ENCODE data around the gene KLHL21.
A peak's percentile ranks its signal among the peaks of the same experiment; 100 is the strongest.

Gene KLHL21

GRCh38 chr1:6624710-6625583 is 22.3 kb upstream of the KLHL21 start, which contains the start of gene THAP3:
THAP3 (plus strand) TSS chr1:6624868; CDS start chr1:6625219, 351 bp downstream.
- Histone ChIP-seq H3K27ac (ENCODE audit: low read depth, low read length, poor library complexity, severe bottlenecking) (peak within 1 kb of the TSS; percentile 51), H3K79me2 (ENCODE audit: insufficient read depth, low read length) (no peaks in the 10 kb centered on the region)

GRCh38 chr1:6623269-6623965 is 20.7 kb upstream of the KLHL21 start:
- no peak overlapping the region for H3K4me2 ChIP-seq (ENCODE audit: low read length)
- no peaks in the 10 kb centered on the region for H3F3A ChIP-seq (ENCODE audit: insufficient read depth, low read length)
- H3K9me3 ChIP-seq (ENCODE audit: low read length): no peaks in the 10 kb centered on the region
- H3K27ac ChIP-seq (ENCODE audit: low read depth, low read length, poor library complexity, severe bottlenecking): peak overlapping the region; percentile 32
- H3K4me1 ChIP-seq (ENCODE audit: insufficient read depth, low read length, severe bottlenecking): peaks cover 27% of the 10 kb centered on the region
- no peak overlapping the region for H3K4me3 ChIP-seq (ENCODE audit: low read depth, low read length, poor library complexity, severe bottlenecking)
- H4K20me1 ChIP-seq (ENCODE audit: insufficient read depth, low read length): no peaks in the 10 kb centered on the region
- no peaks in the 10 kb centered on the region for H3K79me2 ChIP-seq (ENCODE audit: insufficient read depth, low read length)
- TF ChIP-seq EZH2 (IDR thresholded peaks at IDR 0.05; ENCODE audit: borderline replicate concordance, low read length) (no peak), CTCF (IDR thresholded peaks at IDR 0.05; ENCODE audit: low read length) (no peak)
- H3K9ac ChIP-seq (ENCODE audit: low read length): no peak overlapping the region
- peaks cover 80% of the 10 kb centered on the region for H3K36me3 ChIP-seq (ENCODE audit: insufficient read depth, low read length)
- H3K9me2 ChIP-seq (ENCODE audit: low read depth, low read length): no peaks in the 10 kb centered on the region
- H2AFZ ChIP-seq (ENCODE audit: low read length): no peak overlapping the region
- H3K27me3 ChIP-seq (ENCODE audit: insufficient read depth, low read length): no peaks in the 10 kb centered on the region

More at GRCh38 chr1:6624710-6625583, 22.3 kb upstream of the KLHL21 start, which contains the start of gene THAP3:
- Histone ChIP-seq H3K4me3 (ENCODE audit: low read depth, low read length, poor library complexity, severe bottlenecking) (peak within 1 kb of the TSS; percentile 85), H3K4me1 (ENCODE audit: insufficient read depth, low read length, severe bottlenecking) (peaks cover 27% of the 10 kb centered on the region), H3K9ac (ENCODE audit: low read length) (peak within 1 kb of the TSS; percentile 85), H3K36me3 (ENCODE audit: insufficient read depth, low read length) (peaks cover 75% of the 10 kb centered on the region), H4K20me1 (ENCODE audit: insufficient read depth, low read length) (no peaks in the 10 kb centered on the region), H3K4me2 (ENCODE audit: low read length) (peak within 1 kb of the TSS; percentile 97), H3K27me3 (ENCODE audit: insufficient read depth, low read length) (no peaks in the 10 kb centered on the region), H3F3A (ENCODE audit: insufficient read depth, low read length) (no peaks in the 10 kb centered on the region), H2AFZ (ENCODE audit: low read length) (no peak within 1 kb of the TSS), H3K9me3 (ENCODE audit: low read length) (no peaks in the 10 kb centered on the region), H3K9me2 (ENCODE audit: low read depth, low read length) (no peaks in the 10 kb centered on the region)
- TF ChIP-seq CTCF (IDR thresholded peaks at IDR 0.05; ENCODE audit: low read length): peak; percentile 39; the same call in 1 of the 2 replicates
- no peak for TF ChIP-seq EZH2 (IDR thresholded peaks at IDR 0.05; ENCODE audit: borderline replicate concordance, low read length)

- Histone ChIP-seq H3K27ac (ENCODE audit: low read depth, low read length, poor library complexity, severe bottlenecking) (no peak overlapping the region), H4K20me1 (ENCODE audit: insufficient read depth, low read length) (no peaks in the 10 kb centered on the region), H3K27me3 (ENCODE audit: insufficient read depth, low read length) (no peaks in the 10 kb centered on the region), H2AFZ (ENCODE audit: low read length) (no peak overlapping the region), H3K9me3 (ENCODE audit: low read length) (no peaks in the 10 kb centered on the region), H3K9me2 (ENCODE audit: low read depth, low read length) (no peaks in the 10 kb centered on the region), H3K4me2 (ENCODE audit: low read length) (no peak overlapping the region), H3K4me1 (ENCODE audit: insufficient read depth, low read length, severe bottlenecking) (peaks cover 27% of the 10 kb centered on the region), H3K4me3 (ENCODE audit: low read depth, low read length, poor library complexity, severe bottlenecking) (no peak overlapping the region), H3K36me3 (ENCODE audit: insufficient read depth, low read length) (peaks cover 80% of the 10 kb centered on the region), H3F3A (ENCODE audit: insufficient read depth, low read length) (no peaks in the 10 kb centered on the region), H3K9ac (ENCODE audit: low read length) (no peak overlapping the region), H3K79me2 (ENCODE audit: insufficient read depth, low read length) (no peaks in the 10 kb centered on the region)
- TF ChIP-seq EZH2 (IDR thresholded peaks at IDR 0.05; ENCODE audit: borderline replicate concordance, low read length) (no peak), CTCF (IDR thresholded peaks at IDR 0.05; ENCODE audit: low read length) (no peak)
These were observed 19.9 kb upstream of the KLHL21 start for GRCh38 chr1:6622396-6623152.
